ENCODE data around the gene AKIP1.

The AKIP1 gene

GRCh38 chr11:8925711-8926110, 14.7 kb downstream of the AKIP1 start:
- Histone ChIP-seq H3K4me3 (ENCODE audit: low read depth in 1 of 2, low read length in 1 of 2) (no peak overlapping the region), H3K27ac (no peak overlapping the region), H3K27me3 (no peaks in the 10 kb centered on the region), H3K9me3 (no peaks in the 10 kb centered on the region), H3K4me1 (ENCODE audit: control insufficient read depth in 1 of 2, insufficient read depth in 1 of 2, low read depth in 1 of 2, low read length in 1 of 2) (no peaks in the 10 kb centered on the region), H3K36me3 (peaks cover 12% of the 10 kb centered on the region)
- TF ChIP-seq CTCF (IDR thresholded peaks at IDR 0.05) = no peak

DNA sequence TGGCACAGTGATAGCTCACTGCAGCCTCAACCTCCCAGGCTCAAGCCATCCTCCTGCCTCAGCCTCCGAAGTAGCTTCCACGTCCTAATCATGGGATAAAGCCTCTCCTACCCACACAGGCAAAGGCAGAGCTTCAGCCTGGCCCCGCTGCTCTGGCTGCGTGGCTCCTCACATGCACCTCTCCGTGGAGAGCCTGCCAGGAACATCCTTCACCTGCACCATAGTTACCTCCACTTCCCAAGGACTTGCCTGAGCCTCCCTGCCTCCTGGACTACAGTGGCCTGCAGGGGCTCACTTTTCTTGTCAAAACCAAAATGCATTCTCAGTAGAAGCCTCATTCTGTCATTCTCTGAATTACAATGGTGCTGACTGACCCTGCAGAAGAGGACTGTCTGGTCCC, 15.2 kb downstream of the AKIP1 start:
- Histone ChIP-seq H3K4me1 (ENCODE audit: control insufficient read depth in 1 of 2, insufficient read depth in 1 of 2, low read depth in 1 of 2, low read length in 1 of 2) (no peaks in the 10 kb centered on the region), H3K9me3 (no peaks in the 10 kb centered on the region), H3K27ac (no peak overlapping the region), H3K36me3 (peaks cover 9% of the 10 kb centered on the region), H3K27me3 (no peaks in the 10 kb centered on the region), H3K4me3 (ENCODE audit: low read depth in 1 of 2, low read length in 1 of 2) (no peak overlapping the region)
- TF ChIP-seq CTCF (IDR thresholded peaks at IDR 0.05) = no peak

GRCh38 chr11:8927233-8927632, 16.2 kb downstream of the AKIP1 start:
- Histone ChIP-seq H3K9me3 (no peaks in the 10 kb centered on the region), H3K4me3 (ENCODE audit: low read depth in 1 of 2, low read length in 1 of 2) (no peak overlapping the region), H3K4me1 (ENCODE audit: control insufficient read depth in 1 of 2, insufficient read depth in 1 of 2, low read depth in 1 of 2, low read length in 1 of 2) (no peaks in the 10 kb centered on the region), H3K27me3 (no peaks in the 10 kb centered on the region), H3K27ac (no peak overlapping the region), H3K36me3 (peaks cover 5% of the 10 kb centered on the region)
- TF ChIP-seq CTCF (IDR thresholded peaks at IDR 0.05) = no peak

- no peak overlapping the region for H3K27ac ChIP-seq
- no peaks in the 10 kb centered on the region for H3K36me3 ChIP-seq
- no peak overlapping the region for H3K4me3 ChIP-seq (ENCODE audit: low read depth in 1 of 2, low read length in 1 of 2)
- no peaks in the 10 kb centered on the region for H3K9me3 ChIP-seq
- TF ChIP-seq CTCF (IDR thresholded peaks at IDR 0.05) = no peak
- no peaks in the 10 kb centered on the region for H3K27me3 ChIP-seq
- no peaks in the 10 kb centered on the region for H3K4me1 ChIP-seq (ENCODE audit: control insufficient read depth in 1 of 2, insufficient read depth in 1 of 2, low read depth in 1 of 2, low read length in 1 of 2)
Measured at GRCh38 chr11:8928205-8928604, 17.2 kb downstream of the AKIP1 start.

GRCh38 chr11:8928981-8929615, 18.1 kb downstream of the AKIP1 start:
- H3K27me3 ChIP-seq = no peaks in the 10 kb centered on the region
- no peak overlapping the region for H3K4me3 ChIP-seq (ENCODE audit: low read depth in 1 of 2, low read length in 1 of 2)
- H3K36me3 ChIP-seq = no peaks in the 10 kb centered on the region
- H3K27ac ChIP-seq = no peak overlapping the region
- H3K4me1 ChIP-seq (ENCODE audit: control insufficient read depth in 1 of 2, insufficient read depth in 1 of 2, low read depth in 1 of 2, low read length in 1 of 2) = no peaks in the 10 kb centered on the region
- no peak for TF ChIP-seq CTCF (IDR thresholded peaks at IDR 0.05)
- no peaks in the 10 kb centered on the region for H3K9me3 ChIP-seq
